ENCODE data around the gene SDK1.

SDK1 gene

GRCh38 chr7:4006687-4007086 lies 705.6 kb downstream of the SDK1 start:
- no peak for DNase-seq

- no peak for DNase-seq
Measured at GRCh38 chr7:4009211-4010060, 708.4 kb downstream of the SDK1 start.

- DNase-seq: no peak
Measured at GRCh38 chr7:4010061-4010605, 709.1 kb downstream of the SDK1 start.

GRCh38 chr7:4010923-4011656 lies 710.0 kb downstream of the SDK1 start:
- DNase-seq: no peak

- DNase-seq: no peak
Measured at GRCh38 chr7:4013793-4014192, 712.7 kb downstream of the SDK1 start.

GRCh38 chr7:4014346-4015050 lies 713.4 kb downstream of the SDK1 start:
- no peak for DNase-seq

- DNase-seq: no peak
Measured at GRCh38 chr7:4015371-4015770, 714.3 kb downstream of the SDK1 start.

GRCh38 chr7:4015996-4016395 lies 714.9 kb downstream of the SDK1 start:
- DNase-seq: no peak

GRCh38 chr7:4017081-4017480 lies 716.0 kb downstream of the SDK1 start:
- no peak for DNase-seq

- no peak for DNase-seq
Measured at GRCh38 chr7:4017785-4018184, 716.7 kb downstream of the SDK1 start.

GRCh38 chr7:4018601-4019316 lies 717.7 kb downstream of the SDK1 start:
- DNase-seq: no peak

- DNase-seq: no peak
Measured at GRCh38 chr7:4020086-4020485, 719.0 kb downstream of the SDK1 start.

- DNase-seq: no peak
Measured at GRCh38 chr7:4021413-4021812, 720.4 kb downstream of the SDK1 start.

GRCh38 chr7:4022265-4022664 lies 721.2 kb downstream of the SDK1 start:
- DNase-seq: no peak

GRCh38 chr7:4023502-4023901 lies 722.5 kb downstream of the SDK1 start:
- no peak for DNase-seq

GRCh38 chr7:4024133-4024532 lies 723.1 kb downstream of the SDK1 start:
- no peak for DNase-seq

GRCh38 chr7:4024806-4025205 lies 723.8 kb downstream of the SDK1 start:
- DNase-seq: no peak

GRCh38 chr7:4025210-4025609 lies 724.2 kb downstream of the SDK1 start:
- DNase-seq: no peak

- no peak for DNase-seq
Measured at GRCh38 chr7:4025694-4026615, 724.9 kb downstream of the SDK1 start.

- DNase-seq: no peak
Measured at GRCh38 chr7:4026941-4027486, 726.0 kb downstream of the SDK1 start.

- DNase-seq: no peak
Measured at GRCh38 chr7:4028221-4028620, 727.2 kb downstream of the SDK1 start.

Data from HCEC 1CT (cell line).